ENCODE measurements around the gene NRDC. TPM values are rescaled to one million over a fixed set of nuclear protein-coding genes. Genes with fewer than 3 reads are reported as not detected.
A peak's percentile ranks its signal among the peaks of the same experiment; 100 is the strongest.

The NRDC gene
- total and polyA plus RNA-seq, 2 of the 8 experiments (the other 6 are each of a cell fraction or from before 2014, with no cell fraction given), result 70.2 to 182 TPM

- TF ChIP-seq ATF2 (IDR thresholded peaks at IDR 0.05; ENCODE audit: low read length) (peak; percentile 8; the same call in 1 of the 2 replicates), E2F6 (IDR thresholded peaks at IDR 0.05) (peak; percentile 10; the same call in 1 of the 2 replicates), USF2 (IDR thresholded peaks at IDR 0.05; ENCODE audit: low read length) (peak; percentile 85), POLR2AphosphoS5 (IDR thresholded peaks at IDR 0.05; ENCODE audit: low read depth, low read length) (peak; percentile 92), MAFK (IDR thresholded peaks at IDR 0.05; ENCODE audit: low read depth, low read length) (peak; percentile 89), PHF8 (conservative IDR thresholded peaks at IDR 0.05; ENCODE audit: low read depth, low read length) (no peak), ATF3 (IDR thresholded peaks at IDR 0.05; ENCODE audit: insufficient read depth, low read depth, low read length) (0 out of 2 replicates have a peak, but pooled peaks have one; percentile 43), KDM4A (IDR thresholded peaks at IDR 0.05; ENCODE audit: low read depth, low read length, severe bottlenecking) (peak; percentile 59), ASH2L (IDR thresholded peaks at IDR 0.05; ENCODE audit: low read length) (peak; percentile 74), HDAC2 (IDR thresholded peaks at IDR 0.05; ENCODE audit: borderline replicate concordance in 1 of 2, low read depth in 2 of 2, low read length in 2 of 2) (0 out of 4 replicates have a peak, but pooled peaks of 1 of the 2 experiments have one; percentile 14), SUZ12 (IDR thresholded peaks at IDR 0.05; ENCODE audit: low read length) (no peak), BACH1 (IDR thresholded peaks at IDR 0.05; ENCODE audit: low read length) (peak; percentile 91), EP300 (IDR thresholded peaks at IDR 0.05; ENCODE audit: borderline replicate concordance in 1 of 2, low read depth in 2 of 2, low read length in 2 of 2) (peak; percentile 9 to 92; a peak in 1 of 3 replicates), CHD2 (IDR thresholded peaks at IDR 0.05; ENCODE audit: low read length) (peak; percentile 40; the same call in 1 of the 2 replicates), KDM5A (IDR thresholded peaks at IDR 0.05; ENCODE audit: low read length) (0 out of 2 replicates have a peak, but pooled peaks have one; percentile 21), TAF7 (optimal IDR thresholded peaks at IDR 0.05; ENCODE audit: borderline replicate concordance, low read depth, low read length) (peak; percentile 80), TAF1 (IDR thresholded peaks at IDR 0.05; ENCODE audit: low read depth, low read length) (peak; percentile 92), BRCA1 (IDR thresholded peaks at IDR 0.05; ENCODE audit: low read depth, low read length) (no peak), SP4 (IDR thresholded peaks at IDR 0.05; ENCODE audit: low read length) (peak; percentile 27; the same call in 1 of the 2 replicates)
Measured at GRCh38 chr1:51878616-51879336, at the start of gene NRDC (continued).

All from H1 (cell line).